Keratinocyte (primary cell): ENCODE measurements around the gene CNP. TPM values are rescaled to one million over a fixed set of nuclear protein-coding genes. Genes with fewer than 3 reads are reported as not detected.

Source experiments
- DNase-seq: peaks from one replicate; pipeline ENCODE4 v3.0.0-alpha.2; 2011; ENCODE audit warnings: low read depth, missing footprints, low spot score
- FAIRE-seq: peaks from 2 replicates; lab custom pipeline; 2011; peaks lifted over from hg19 to GRCh38; lab: Jason Lieb, UNC
- H2AFZ ChIP-seq: 2 replicates; pipeline ENCODE4 v1.6.0; 2012; ENCODE audit warnings: low read length, control low read depth, inconsistent platforms; ENCODE audit not compliant: control insufficient read depth
- H3K27ac ChIP-seq: 2 replicates; pipeline ENCODE4 v1.5.1; 2011; ENCODE audit warnings: low read length; ENCODE audit not compliant: control insufficient read depth, insufficient read depth
- H3K27me3 ChIP-seq: 3 replicates; pipeline ENCODE4 v1.6.0; 2011; ENCODE audit warnings: low read length; ENCODE audit not compliant: control insufficient read depth, insufficient read depth; ENCODE audit errors: extremely low read depth
- H3K36me3 ChIP-seq, 2 experiments: 2 replicates in 1 of 2; 3 replicates in 1 of 2; pipeline ENCODE4 v1.5.1; 2011; ENCODE audit warnings: low read length in 2 of 2, mild to moderate bottlenecking in 1 of 2; ENCODE audit not compliant: control insufficient read depth in 2 of 2, insufficient read depth in 2 of 2; ENCODE audit errors: extremely low read depth in 1 of 2
- H3K4me1 ChIP-seq: 3 replicates; pipeline ENCODE4 v1.5.1; 2011; ENCODE audit warnings: low read length; ENCODE audit not compliant: control insufficient read depth, insufficient read depth; ENCODE audit errors: extremely low read depth
- H3K4me2 ChIP-seq: 3 replicates; pipeline ENCODE4 v1.6.0; 2011; ENCODE audit warnings: low read depth, low read length; ENCODE audit not compliant: control insufficient read depth, insufficient read depth; ENCODE audit errors: extremely low read depth
- H3K4me3 ChIP-seq, 3 experiments: fragments of 200-600 bp in 1 of 3; sonication (generic) in 1 of 3; 2 replicates in 2 of 3; 3 replicates in 1 of 3; pipeline ENCODE4 v1.5.1; 2011 to 2016; ENCODE audit warnings: low read length in 3 of 3, mild to moderate bottlenecking in 3 of 3, control low read depth in 2 of 3, inconsistent platforms in 1 of 3, low read depth in 1 of 3, mixed read lengths in 1 of 3, mixed run types in 1 of 3, moderate library complexity in 1 of 3; ENCODE audit not compliant: control insufficient read depth in 2 of 3, insufficient read depth in 2 of 3; ENCODE audit errors: extremely low read depth in 1 of 3
- H3K79me2 ChIP-seq: 2 replicates; pipeline ENCODE4 v1.6.0; 2012; ENCODE audit warnings: low read length; ENCODE audit not compliant: control insufficient read depth, insufficient read depth
- H3K9ac ChIP-seq: 3 replicates; pipeline ENCODE4 v1.6.0; 2011; ENCODE audit warnings: low read length; ENCODE audit not compliant: control insufficient read depth, insufficient read depth; ENCODE audit errors: extremely low read depth
- H3K9me1 ChIP-seq: 3 replicates; pipeline ENCODE4 v1.6.0; 2011; ENCODE audit warnings: low read length; ENCODE audit not compliant: control insufficient read depth, insufficient read depth; ENCODE audit errors: extremely low read depth
- H3K9me3 ChIP-seq: 2 replicates; pipeline ENCODE4 v1.5.1; 2012; ENCODE audit warnings: low read depth, low read length; ENCODE audit not compliant: control insufficient read depth
- H4K20me1 ChIP-seq: 3 replicates; pipeline ENCODE4 v1.6.0; 2011; ENCODE audit warnings: low read length; ENCODE audit not compliant: control insufficient read depth, insufficient read depth; ENCODE audit errors: extremely low read depth
- CTCF ChIP-seq, 3 experiments: IDR thresholded peaks in 1 of 3; conservative IDR thresholded peaks in 1 of 3; optimal IDR thresholded peaks in 1 of 3; 2 replicates in 2 of 3; 3 replicates in 1 of 3; pipeline versions ENCODE3 to v1.5.1; 2011; ENCODE audit warnings: low read length in 3 of 3, mild to moderate bottlenecking in 3 of 3, moderate library complexity in 2 of 3, control low read depth in 1 of 3, inconsistent platforms in 1 of 3; ENCODE audit not compliant: insufficient read depth in 2 of 3; ENCODE audit errors: extremely low read depth in 1 of 3
- EZH2 ChIP-seq: IDR thresholded peaks from one replicate; pipeline ENCODE4 v1.6.1; 2012; ENCODE audit warnings: inconsistent platforms, mild to moderate bottlenecking, low read length, moderate library complexity
- dilution Hi-C: fragments of 300-500 bp; cut with MboI; formaldehyde crosslinking; loops from one replicate; pipeline ENCODE4 v1.7.0; 2020; ENCODE audit warnings: low sequenced_read_pairs; ENCODE audit not compliant: extremely low pct_ligation_motif_present
- polyA plus RNA-seq, 5 experiments: library from polyadenylated mRNA; depleted of rRNA in 3 of 5; stranded (reverse) in 3 of 5; stranded (forward) in 1 of 5; unstranded in 1 of 5; fragments of >200 nt; gene quantifications; 1 replicate in 1 of 5; 2 replicates in 3 of 5; 3 replicates in 1 of 5; pipeline versions ENCODE4 v1.2.1 to v1.2.3, GENCODE V29; 2011 to 2012; ENCODE audit warnings: missing spikeins in 2 of 5, low read depth in 1 of 5, low replicate concordance in 1 of 5

The CNP gene
- polyA plus RNA-seq, 1 donor (not counting 4 experiments of a cell fraction or from before 2014, with no cell fraction given), result 32.4 TPM

GRCh38 chr17:41982026-41982760 is 15.6 kb downstream of the CNP start:
- Histone ChIP-seq H3K9me1 (no peaks in the 10 kb centered on the region), H3K9ac (no peak overlapping the region), H3K79me2 (no peaks in the 10 kb centered on the region), H3K36me3 (peaks cover 36 to 49% of the 10 kb centered on the region in 2 experiments), H4K20me1 (no peaks in the 10 kb centered on the region), H3K4me1 (peaks cover 2% of the 10 kb centered on the region), H3K27me3 (no peaks in the 10 kb centered on the region), H3K4me2 (no peak overlapping the region), H3K9me3 (no peaks in the 10 kb centered on the region), H3K27ac (no peak overlapping the region), H2AFZ (no peak overlapping the region), H3K4me3 (no peak overlapping the region)
- TF ChIP-seq CTCF (optimal IDR thresholded peaks at IDR 0.05 in 1 of 3, IDR thresholded peaks at IDR 0.05 in 1 of 3, conservative IDR thresholded peaks at IDR 0.05 in 1 of 3; ENCODE audit: extremely low read depth in 1 of 3, insufficient read depth in 2 of 3, low read length in 3 of 3) (no peak), EZH2 (no peak)
- no peak for FAIRE-seq
- dilution Hi-C loops, result no loop called here
- no peak for DNase-seq

GRCh38 chr17:41984454-41984853 is 17.9 kb downstream of the CNP start:
- DNase-seq, result no peak

More at GRCh38 chr17:41984454-41984853, 17.9 kb downstream of the CNP start:
- TF ChIP-seq EZH2, result no peak
- Histone ChIP-seq H3K4me2 (no peak overlapping the region), H3K4me1 (no peaks in the 10 kb centered on the region), H3K4me3 (no peak overlapping the region), H3K9me1 (no peaks in the 10 kb centered on the region), H3K9ac (no peak overlapping the region), H4K20me1 (no peaks in the 10 kb centered on the region), H2AFZ (no peak overlapping the region), H3K36me3 (peaks cover 43 to 58% of the 10 kb centered on the region in 2 experiments), H3K27me3 (no peaks in the 10 kb centered on the region), H3K9me3 (no peaks in the 10 kb centered on the region), H3K79me2 (no peaks in the 10 kb centered on the region), H3K27ac (no peak overlapping the region)
- FAIRE-seq, result no peak
- dilution Hi-C loops, result no loop called here
